Measurements from ENCODE around the gene NDUFS7.

NDUFS7 gene

GRCh38 chr19:1383312-1384084 is at the start of gene NDUFS7:
Gene NDUFS7 (plus strand): TSS chr19:1383907. CDS start chr19:1383927, 20 bp downstream.
- Histone ChIP-seq H3K27me3 (ENCODE audit: control insufficient read depth, insufficient read depth, low read length) (no peaks in the 10 kb centered on the region), H3K36me3 (ENCODE audit: control insufficient read depth, insufficient read depth, low read length) (no peaks in the 10 kb centered on the region), H3K9me3 (ENCODE audit: control insufficient read depth, low read length) (no peaks in the 10 kb centered on the region), H3K4me3 (ENCODE audit: low read length) (peak within 1 kb of the TSS; percentile 17), H3K9ac (ENCODE audit: low read length) (peak within 1 kb of the TSS; percentile 71), H3K4me1 (ENCODE audit: control insufficient read depth, insufficient read depth, low read length) (peaks cover 11% of the 10 kb centered on the region)

DNA sequence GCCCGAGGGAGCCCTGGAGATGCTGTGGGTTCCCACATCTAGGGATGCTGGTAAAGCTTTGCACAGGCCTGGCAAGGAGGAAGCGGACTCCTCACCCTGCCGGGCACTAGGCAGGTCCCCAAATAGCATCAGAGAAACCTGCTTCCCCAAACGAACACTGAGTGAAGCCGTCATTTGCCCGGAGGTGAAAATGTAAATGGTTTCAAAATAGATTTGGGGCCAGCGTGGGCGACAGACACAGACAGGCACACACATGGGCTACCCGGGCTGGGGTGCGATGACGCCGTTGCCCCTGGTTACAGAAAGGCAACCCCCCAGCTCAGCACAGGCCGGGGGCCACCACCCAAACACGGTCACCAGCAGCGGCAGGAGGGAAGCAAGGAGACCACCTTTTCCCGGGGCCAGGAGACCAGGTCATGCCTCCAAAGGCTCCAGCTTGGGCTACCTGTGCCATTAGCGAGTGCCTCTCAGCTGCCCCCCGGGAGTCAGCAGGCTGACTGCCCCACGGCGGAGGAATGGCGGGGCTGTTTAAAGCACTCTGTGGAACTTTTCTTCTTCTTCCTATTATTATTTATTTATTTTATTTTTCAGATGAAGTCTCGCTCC is 47.5 kb upstream of the NDUFS7 start:
- Histone ChIP-seq H3K27me3 (ENCODE audit: control insufficient read depth, insufficient read depth, low read length) (peaks cover 5% of the 10 kb centered on the region), H3K4me1 (ENCODE audit: control insufficient read depth, insufficient read depth, low read length) (no peaks in the 10 kb centered on the region), H3K9me3 (ENCODE audit: control insufficient read depth, low read length) (no peaks in the 10 kb centered on the region), H3K4me3 (ENCODE audit: low read length) (no peak overlapping the region), H3K9ac (ENCODE audit: low read length) (no peak overlapping the region), H3K36me3 (ENCODE audit: control insufficient read depth, insufficient read depth, low read length) (no peaks in the 10 kb centered on the region)

DNA sequence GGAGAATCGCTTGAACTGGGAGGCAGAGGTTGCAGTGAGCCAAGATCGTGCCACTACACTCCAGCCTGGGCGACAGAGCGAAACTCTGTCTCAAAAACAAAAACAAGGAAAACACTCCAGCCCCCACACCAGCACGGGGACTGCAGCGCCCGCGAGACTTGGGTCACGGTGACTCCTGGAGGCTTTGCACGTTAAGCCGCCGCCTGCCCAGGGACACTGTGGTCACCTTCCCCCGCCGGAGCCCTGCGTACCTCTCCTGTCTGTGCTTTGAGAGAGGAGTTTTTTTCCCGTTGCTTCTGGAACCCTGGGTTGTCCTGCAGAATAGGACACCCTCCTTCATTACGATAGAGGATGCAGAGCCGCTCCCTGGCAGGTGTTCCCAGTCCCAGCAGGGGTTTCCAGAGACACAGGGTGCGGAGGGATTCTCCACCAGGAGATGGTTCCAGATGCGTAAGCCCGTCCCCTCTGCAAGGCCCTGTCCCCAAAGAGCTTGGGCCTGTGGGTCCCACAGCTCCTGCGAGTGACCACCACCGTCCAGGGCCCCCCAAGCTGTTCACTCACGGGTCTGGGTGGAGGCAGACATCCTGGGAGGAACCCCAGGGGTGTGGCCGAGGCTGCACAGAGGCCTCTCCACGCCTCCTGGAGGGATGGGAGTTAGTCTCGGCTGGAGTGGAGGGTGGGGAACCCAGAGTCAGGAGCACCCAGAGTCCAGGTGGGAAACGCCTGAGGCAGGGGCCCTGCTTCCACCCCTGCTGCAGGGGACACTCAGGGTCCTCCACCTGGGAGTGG is 42.8 kb upstream of the NDUFS7 start:
- H3K27me3 ChIP-seq (ENCODE audit: control insufficient read depth, insufficient read depth, low read length): peaks cover 6% of the 10 kb centered on the region
- no peaks in the 10 kb centered on the region for H3K9me3 ChIP-seq (ENCODE audit: control insufficient read depth, low read length)
- no peaks in the 10 kb centered on the region for H3K36me3 ChIP-seq (ENCODE audit: control insufficient read depth, insufficient read depth, low read length)
- no peaks in the 10 kb centered on the region for H3K4me1 ChIP-seq (ENCODE audit: control insufficient read depth, insufficient read depth, low read length)
- H3K9ac ChIP-seq (ENCODE audit: low read length): no peak overlapping the region
- no peak overlapping the region for H3K4me3 ChIP-seq (ENCODE audit: low read length)

DNA sequence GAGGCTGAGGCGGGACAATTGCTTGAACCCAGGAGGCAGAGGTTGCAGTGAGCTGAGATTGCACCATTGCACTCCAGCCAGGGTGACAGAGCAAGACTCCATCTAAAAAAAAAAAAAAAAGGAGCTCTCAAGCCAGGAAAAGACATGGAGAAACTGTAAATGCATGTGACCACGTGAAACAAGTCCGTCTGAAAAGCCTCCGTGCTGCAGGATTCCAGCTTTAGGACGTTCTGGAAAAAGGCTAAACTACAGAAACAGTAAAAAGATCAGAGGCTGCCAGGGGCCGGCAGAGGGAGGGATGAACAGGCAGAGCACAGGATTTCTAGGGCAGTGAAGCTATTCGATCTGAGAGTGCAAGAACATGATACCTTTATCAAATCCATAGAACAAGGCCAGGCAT is 40.7 kb upstream of the NDUFS7 start:
- Histone ChIP-seq H3K9ac (ENCODE audit: low read length) (no peak overlapping the region), H3K27me3 (ENCODE audit: control insufficient read depth, insufficient read depth, low read length) (peaks cover 6% of the 10 kb centered on the region), H3K9me3 (ENCODE audit: control insufficient read depth, low read length) (no peaks in the 10 kb centered on the region), H3K36me3 (ENCODE audit: control insufficient read depth, insufficient read depth, low read length) (no peaks in the 10 kb centered on the region), H3K4me3 (ENCODE audit: low read length) (no peak overlapping the region), H3K4me1 (ENCODE audit: control insufficient read depth, insufficient read depth, low read length) (no peaks in the 10 kb centered on the region)

GRCh38 chr19:1349211-1349610 is 34.5 kb upstream of the NDUFS7 start:
- Histone ChIP-seq H3K27me3 (ENCODE audit: control insufficient read depth, insufficient read depth, low read length) (no peaks in the 10 kb centered on the region), H3K9ac (ENCODE audit: low read length) (no peak overlapping the region), H3K4me1 (ENCODE audit: control insufficient read depth, insufficient read depth, low read length) (peaks cover 3% of the 10 kb centered on the region), H3K36me3 (ENCODE audit: control insufficient read depth, insufficient read depth, low read length) (no peaks in the 10 kb centered on the region), H3K4me3 (ENCODE audit: low read length) (no peak overlapping the region), H3K9me3 (ENCODE audit: control insufficient read depth, low read length) (no peaks in the 10 kb centered on the region)

- Histone ChIP-seq H3K36me3 (ENCODE audit: control insufficient read depth, insufficient read depth, low read length) (no peaks in the 10 kb centered on the region), H3K9ac (ENCODE audit: low read length) (no peak overlapping the region), H3K4me3 (ENCODE audit: low read length) (no peak overlapping the region), H3K27me3 (ENCODE audit: control insufficient read depth, insufficient read depth, low read length) (no peaks in the 10 kb centered on the region), H3K9me3 (ENCODE audit: control insufficient read depth, low read length) (no peaks in the 10 kb centered on the region), H3K4me1 (ENCODE audit: control insufficient read depth, insufficient read depth, low read length) (peaks cover 11% of the 10 kb centered on the region)
Measured at GRCh38 chr19:1350867-1351266, 32.8 kb upstream of the NDUFS7 start.

DNA sequence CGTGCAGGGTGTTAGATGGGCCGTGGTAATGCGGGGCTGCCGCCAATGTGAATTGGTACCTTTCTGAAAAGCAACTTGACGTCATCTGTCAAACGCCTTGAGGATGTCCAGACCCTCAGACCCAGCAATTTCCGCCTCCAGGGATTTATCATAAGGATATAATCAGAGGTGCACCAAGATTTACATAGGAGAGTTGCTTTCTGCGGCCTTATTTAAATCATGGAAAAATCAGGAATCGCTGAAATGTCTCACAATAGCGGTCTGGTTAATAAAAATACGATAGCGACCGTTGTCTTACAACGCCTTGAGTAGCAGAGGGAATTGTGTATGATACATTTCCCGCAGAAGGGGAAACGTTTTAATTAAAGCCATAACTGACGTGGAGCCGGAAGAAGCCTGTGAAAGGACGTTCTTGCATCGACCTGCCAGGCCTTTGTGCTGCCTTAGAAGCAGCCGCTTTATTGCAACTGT is 32.3 kb upstream of the NDUFS7 start:
- Histone ChIP-seq H3K4me1 (ENCODE audit: control insufficient read depth, insufficient read depth, low read length) (peaks cover 16% of the 10 kb centered on the region), H3K9ac (ENCODE audit: low read length) (no peak overlapping the region), H3K9me3 (ENCODE audit: control insufficient read depth, low read length) (no peaks in the 10 kb centered on the region), H3K27me3 (ENCODE audit: control insufficient read depth, insufficient read depth, low read length) (no peaks in the 10 kb centered on the region), H3K36me3 (ENCODE audit: control insufficient read depth, insufficient read depth, low read length) (no peaks in the 10 kb centered on the region), H3K4me3 (ENCODE audit: low read length) (no peak overlapping the region)

- no peaks in the 10 kb centered on the region for H3K36me3 ChIP-seq (ENCODE audit: control insufficient read depth, insufficient read depth, low read length)
Measured at GRCh38 chr19:1353144-1353543, 30.6 kb upstream of the NDUFS7 start.

DNA sequence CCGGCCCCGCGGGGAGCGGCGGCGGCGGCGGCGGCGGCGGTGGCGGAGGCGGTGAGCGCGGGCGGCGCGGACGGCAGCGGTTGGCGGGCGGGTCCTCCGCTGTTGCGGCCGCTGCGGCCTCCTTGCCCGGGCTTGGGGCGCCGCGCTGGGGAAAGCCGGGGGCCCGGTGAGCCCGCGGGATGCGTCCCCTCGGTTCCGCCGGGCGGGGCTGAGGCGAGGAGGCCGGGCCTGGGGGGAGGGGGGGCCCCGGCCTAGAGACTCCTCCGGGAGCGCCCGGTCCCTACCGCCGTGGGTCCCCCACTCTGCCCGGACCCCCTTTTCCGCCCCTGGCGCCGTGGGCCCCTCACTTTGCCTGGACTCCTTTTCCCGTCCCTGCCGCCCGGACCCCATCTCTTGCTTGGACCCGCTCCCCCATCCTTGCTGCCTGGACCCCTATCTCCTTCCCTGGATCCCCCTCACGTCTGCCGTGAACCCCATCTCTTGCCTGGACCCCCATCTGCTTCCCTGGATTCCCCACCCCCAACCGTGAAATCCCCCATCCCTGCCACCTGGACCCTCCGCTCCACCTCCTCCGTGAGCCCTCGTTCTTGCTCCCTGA is 28.6 kb upstream of the NDUFS7 start:
- Histone ChIP-seq H3K9ac (ENCODE audit: low read length) (peak overlapping the region; percentile 78), H3K27me3 (ENCODE audit: control insufficient read depth, insufficient read depth, low read length) (no peaks in the 10 kb centered on the region), H3K36me3 (ENCODE audit: control insufficient read depth, insufficient read depth, low read length) (peaks cover 3% of the 10 kb centered on the region), H3K4me1 (ENCODE audit: control insufficient read depth, insufficient read depth, low read length) (peaks cover 16% of the 10 kb centered on the region), H3K9me3 (ENCODE audit: control insufficient read depth, low read length) (no peaks in the 10 kb centered on the region), H3K4me3 (ENCODE audit: low read length) (peak overlapping the region; percentile 52)

More at GRCh38 chr19:1353144-1353543, 30.6 kb upstream of the NDUFS7 start:
- Histone ChIP-seq H3K4me1 (ENCODE audit: control insufficient read depth, insufficient read depth, low read length) (peaks cover 16% of the 10 kb centered on the region), H3K27me3 (ENCODE audit: control insufficient read depth, insufficient read depth, low read length) (no peaks in the 10 kb centered on the region), H3K9me3 (ENCODE audit: control insufficient read depth, low read length) (no peaks in the 10 kb centered on the region), H3K4me3 (ENCODE audit: low read length) (no peak overlapping the region), H3K9ac (ENCODE audit: low read length) (no peak overlapping the region)

DNA sequence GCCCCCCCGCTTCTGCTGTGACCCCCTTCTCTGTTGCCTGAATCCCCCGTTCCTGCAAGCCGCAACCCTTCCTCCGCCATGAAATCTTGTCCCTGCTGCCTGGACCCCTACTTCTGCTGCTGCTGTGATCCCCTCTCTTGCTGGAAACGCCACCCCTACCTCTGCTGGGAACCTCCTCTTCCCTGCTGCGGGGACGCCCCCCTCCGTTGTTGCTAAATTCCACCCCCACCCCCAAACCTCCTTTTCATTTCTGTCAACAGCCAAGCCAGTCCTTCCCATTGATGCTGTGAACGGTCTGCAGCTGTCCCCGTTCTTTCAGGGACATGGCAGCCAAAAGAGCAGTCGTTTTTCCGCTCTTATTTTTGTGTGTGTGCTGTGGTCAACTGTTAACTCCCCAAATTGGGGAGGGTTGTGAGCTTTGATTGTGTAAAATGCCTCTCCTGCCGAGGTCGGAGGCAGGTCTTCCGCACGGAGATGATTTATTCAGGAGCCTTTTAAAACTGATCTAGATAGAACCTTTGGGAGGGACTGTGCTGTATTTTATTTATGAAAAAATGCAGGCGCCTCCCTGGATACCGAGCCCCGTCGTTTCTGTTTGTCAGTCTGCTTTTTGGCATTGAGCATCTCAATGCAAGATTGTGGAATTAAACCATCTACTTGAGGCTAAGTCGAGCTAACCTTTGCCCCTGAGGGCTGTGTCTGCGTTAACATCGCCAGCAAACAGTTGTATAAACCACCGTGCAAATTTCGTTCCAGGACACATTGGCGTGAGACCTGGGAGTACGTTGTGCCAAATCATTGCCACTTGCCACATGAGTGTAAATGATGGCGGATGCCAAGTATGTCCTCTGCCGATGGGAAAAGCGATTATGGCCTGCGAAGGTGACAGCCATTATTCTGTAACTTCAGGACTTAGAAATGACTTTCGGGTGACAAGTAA is 27.9 kb upstream of the NDUFS7 start:
- Histone ChIP-seq H3K4me3 (ENCODE audit: low read length) (peak overlapping the region; percentile 52), H3K9ac (ENCODE audit: low read length) (peak overlapping the region; percentile 78), H3K9me3 (ENCODE audit: control insufficient read depth, low read length) (no peaks in the 10 kb centered on the region), H3K4me1 (ENCODE audit: control insufficient read depth, insufficient read depth, low read length) (peaks cover 16% of the 10 kb centered on the region), H3K36me3 (ENCODE audit: control insufficient read depth, insufficient read depth, low read length) (peaks cover 3% of the 10 kb centered on the region), H3K27me3 (ENCODE audit: control insufficient read depth, insufficient read depth, low read length) (no peaks in the 10 kb centered on the region)

- H3K27me3 ChIP-seq (ENCODE audit: control insufficient read depth, insufficient read depth, low read length): no peaks in the 10 kb centered on the region
- H3K9ac ChIP-seq (ENCODE audit: low read length): no peak overlapping the region
- no peak overlapping the region for H3K4me3 ChIP-seq (ENCODE audit: low read length)
Measured at GRCh38 chr19:1356508-1356865, 27.2 kb upstream of the NDUFS7 start.

More at GRCh38 chr19:1356508-1356865, 27.2 kb upstream of the NDUFS7 start:
- Histone ChIP-seq H3K9me3 (ENCODE audit: control insufficient read depth, low read length) (no peaks in the 10 kb centered on the region), H3K4me1 (ENCODE audit: control insufficient read depth, insufficient read depth, low read length) (peaks cover 16% of the 10 kb centered on the region), H3K36me3 (ENCODE audit: control insufficient read depth, insufficient read depth, low read length) (peaks cover 3% of the 10 kb centered on the region)
